AG08395 (cell line): ENCODE measurements around the gene YY1AP1.
"Not testable (repeated sequence)": the region's sequence is repeated elsewhere in the genome, so short reads cannot be mapped to it uniquely, and the experiment has no call there.

Source experiments
- DNase-seq: peaks from one replicate; pipeline ENCODE4 v3.0.0; 2012; ENCODE audit warnings: mixed read lengths, low spot score

The YY1AP1 gene

GRCh38 chr1:155688324-155689080, at the start of gene YY1AP1:
TSS of gene YY1AP1 (minus strand) at chr1:155688774. CDS start at chr1:155680436, 8,338 bp downstream.
- DNase-seq: peak; percentile 98

GRCh38 chr1:155729031-155729898, 40.7 kb upstream of the YY1AP1 start:
- peak; percentile 57 for DNase-seq

GRCh38 chr1:155725142-155725541, 36.6 kb upstream of the YY1AP1 start:
- DNase-seq: no peak

- no peak for DNase-seq
Observed at GRCh38 chr1:155719703-155720102, 31.1 kb upstream of the YY1AP1 start.

GRCh38 chr1:155718524-155719115, 30.0 kb upstream of the YY1AP1 start:
- not testable (repeated sequence) for DNase-seq

- no peak for DNase-seq
Observed at GRCh38 chr1:155717041-155717440, 28.5 kb upstream of the YY1AP1 start.

- no peak for DNase-seq
Observed at GRCh38 chr1:155715777-155716176, 27.2 kb upstream of the YY1AP1 start.

- DNase-seq: not testable (repeated sequence)
Observed at GRCh38 chr1:155715056-155715455, 26.5 kb upstream of the YY1AP1 start.

GRCh38 chr1:155713075-155713474, 24.5 kb upstream of the YY1AP1 start:
- DNase-seq: no peak

- DNase-seq: not testable (repeated sequence)
Observed at GRCh38 chr1:155712636-155713035, 24.1 kb upstream of the YY1AP1 start.

- DNase-seq: not testable (repeated sequence)
Observed at GRCh38 chr1:155711457-155711856, 22.9 kb upstream of the YY1AP1 start.

GRCh38 chr1:155709391-155709790, 20.8 kb upstream of the YY1AP1 start:
- DNase-seq: no peak

GRCh38 chr1:155706139-155706538, 17.6 kb upstream of the YY1AP1 start:
- peak; percentile 3 for DNase-seq

- DNase-seq: not testable (repeated sequence)
Observed at GRCh38 chr1:155704414-155704813, 15.8 kb upstream of the YY1AP1 start.

GRCh38 chr1:155703216-155703615, 14.6 kb upstream of the YY1AP1 start:
- DNase-seq: no peak

GRCh38 chr1:155701675-155702074, 13.1 kb upstream of the YY1AP1 start:
- not testable (repeated sequence) for DNase-seq

GRCh38 chr1:155699062-155699461, 10.5 kb upstream of the YY1AP1 start:
- DNase-seq: not testable (repeated sequence)

GRCh38 chr1:155698382-155699038, 9.9 kb upstream of the YY1AP1 start:
- DNase-seq: peak; percentile 47

- not testable (repeated sequence) for DNase-seq
Observed at GRCh38 chr1:155697616-155698015, 9.0 kb upstream of the YY1AP1 start.

GRCh38 chr1:155697046-155697445, 8.5 kb upstream of the YY1AP1 start:
- DNase-seq: no peak

- DNase-seq: no peak
Observed at GRCh38 chr1:155696524-155696923, 8.0 kb upstream of the YY1AP1 start.

- no peak for DNase-seq
Observed at GRCh38 chr1:155695608-155696007, 7.0 kb upstream of the YY1AP1 start.
